K562 (cell line): Measurements from ENCODE around the gene SRPK3.

Source experiments
- MXI1 ChIP-seq: IDR thresholded peaks from 2 replicates; pipeline ENCODE4 v1.6.1; 2011; ENCODE audit warnings: low read depth, mild to moderate bottlenecking, improper control_type of control experiment, low read length
- NFYB ChIP-seq: IDR thresholded peaks from 2 replicates; pipeline ENCODE4 v1.6.1; 2011; ENCODE audit warnings: mild to moderate bottlenecking, moderate library complexity; ENCODE audit not compliant: insufficient read length; ENCODE audit errors: extremely low read depth
- POLR2A ChIP-seq: fragments of 450-650 bp; conservative IDR thresholded peaks from 2 replicates; pipeline ENCODE4 v1.6.1; 2016
- SMARCA5 ChIP-seq: fragments of 450-650 bp; IDR thresholded peaks from 2 replicates; pipeline ENCODE4 v1.6.1; 2016
- ZBTB1 ChIP-seq: sonication (generic); formaldehyde crosslinking; IDR thresholded peaks from 2 replicates; pipeline ENCODE4 v1.8.1; 2023; ENCODE audit warnings: missing genetic modification reagents, low read depth, mild to moderate bottlenecking, borderline replicate concordance
- TF ChIP-seq, protein P1 (sequence below): fragments of 450-650 bp; formaldehyde crosslinking; IDR thresholded peaks from 2 replicates; pipeline ENCODE4 v1.4.0; 2022; ENCODE audit warnings: missing genetic modification characterization

DNA sequence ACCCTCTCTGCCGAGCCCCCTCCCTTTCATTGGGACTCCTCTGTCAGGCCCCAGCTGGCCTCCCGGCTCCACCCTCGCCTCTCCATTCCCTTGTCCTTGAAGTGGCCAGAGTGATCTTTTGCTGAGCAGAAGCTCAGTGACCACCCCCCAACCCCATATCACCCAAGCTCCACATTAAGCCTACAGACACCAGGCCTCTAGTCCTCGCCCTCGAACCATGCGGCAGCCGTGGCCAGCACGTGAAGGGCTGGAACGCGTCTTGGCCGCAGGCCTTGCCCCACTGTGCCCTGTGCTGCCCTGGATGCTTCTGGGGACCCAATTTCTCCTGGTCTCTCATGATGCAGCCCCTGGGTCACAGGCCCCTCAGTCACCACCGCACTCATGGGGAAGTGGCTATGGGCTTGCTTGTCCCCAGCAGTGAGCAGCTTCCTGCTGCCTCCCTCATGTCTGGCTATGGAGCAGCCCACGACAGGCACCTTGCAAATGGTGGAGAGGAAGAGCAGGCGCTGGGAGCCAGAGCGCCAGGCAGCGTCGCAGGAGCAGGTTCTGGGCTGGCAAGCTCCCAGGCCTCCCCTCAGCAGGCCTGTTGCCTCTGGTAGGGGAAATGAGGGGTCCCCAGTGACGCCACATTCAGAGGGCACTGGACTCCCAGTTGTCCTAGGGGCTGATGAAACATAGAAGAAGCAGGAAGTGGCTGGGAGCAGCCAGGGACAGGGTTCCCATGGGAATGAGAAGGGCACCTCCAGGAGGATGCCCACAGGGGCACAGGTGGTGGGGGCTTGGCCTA, 757 bp upstream of the SRPK3 start:
- TF ChIP-seq, protein P1, sequence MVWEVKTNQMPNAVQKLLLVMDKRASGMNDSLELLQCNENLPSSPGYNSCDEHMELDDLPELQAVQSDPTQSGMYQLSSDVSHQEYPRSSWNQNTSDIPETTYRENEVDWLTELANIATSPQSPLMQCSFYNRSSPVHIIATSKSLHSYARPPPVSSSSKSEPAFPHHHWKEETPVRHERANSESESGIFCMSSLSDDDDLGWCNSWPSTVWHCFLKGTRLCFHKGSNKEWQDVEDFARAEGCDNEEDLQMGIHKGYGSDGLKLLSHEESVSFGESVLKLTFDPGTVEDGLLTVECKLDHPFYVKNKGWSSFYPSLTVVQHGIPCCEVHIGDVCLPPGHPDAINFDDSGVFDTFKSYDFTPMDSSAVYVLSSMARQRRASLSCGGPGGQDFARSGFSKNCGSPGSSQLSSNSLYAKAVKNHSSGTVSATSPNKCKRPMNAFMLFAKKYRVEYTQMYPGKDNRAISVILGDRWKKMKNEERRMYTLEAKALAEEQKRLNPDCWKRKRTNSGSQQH (CRISPR knock-in tag): no peak
- TF ChIP-seq POLR2A (no peak), SMARCA5 (no peak), ZBTB1 (no peak), MXI1 (no peak), NFYB (no peak)
